Measurements from ENCODE around the gene CEACAM7. TPM values are rescaled to one million over a fixed set of nuclear protein-coding genes. Genes with fewer than 3 reads are reported as not detected.

Gene CEACAM7
- total and polyA plus RNA-seq, 2 donors from 2014 or later: 0.16 TPM; not detected in 1

GRCh38 chr19:41626877-41627276 lies 61.2 kb downstream of the CEACAM7 start, which contains the start of gene CEACAM4:
Gene CEACAM4, minus strand, starts transcription at chr19:41627074. Its CDS starts 111 bp downstream, at chr19:41626963.
- no peak for TF ChIP-seq CTCF (IDR thresholded peaks at IDR 0.05; ENCODE audit: borderline replicate concordance, extremely low read depth, insufficient read depth)
- Histone ChIP-seq H3K9me3 (ENCODE audit: control insufficient read depth in 2 of 3, insufficient read depth in 1 of 3, low read length in 3 of 3) (peaks cover 0 to 3% (median 0%) of the 10 kb centered on the region in 3 donors), H3K4me3 (ENCODE audit: low read length in 3 of 3) (no peak within 1 kb of the TSS), H3K27ac (ENCODE audit: low read depth in 2 of 2, low read length in 2 of 2) (no peak within 1 kb of the TSS), H3K4me1 (ENCODE audit: control insufficient read depth in 2 of 3, insufficient read depth in 2 of 3, low read depth in 1 of 3, low read length in 3 of 3) (no peaks in the 10 kb centered on the region), H3K27me3 (ENCODE audit: control insufficient read depth, insufficient read depth, low read length) (no peaks in the 10 kb centered on the region), H3K9ac (ENCODE audit: low read length in 3 of 3) (no peak within 1 kb of the TSS), H3K36me3 (ENCODE audit: control insufficient read depth in 2 of 3, insufficient read depth in 3 of 3, low read length in 3 of 3) (no peaks in the 10 kb centered on the region)
- FAIRE-seq (no peak), DNase-seq (no peak)
- intact Hi-C loops (cut with DNase I): no loop called here

- Histone ChIP-seq H3K36me3 (ENCODE audit: control insufficient read depth in 2 of 3, insufficient read depth in 3 of 3, low read length in 3 of 3) (no peaks in the 10 kb centered on the region), H3K27ac (ENCODE audit: low read depth in 2 of 2, low read length in 2 of 2) (no peak overlapping the region), H3K9me3 (ENCODE audit: control insufficient read depth in 2 of 3, insufficient read depth in 1 of 3, low read length in 3 of 3) (peaks cover 0 to under 1% (median 0%) of the 10 kb centered on the region in 3 donors), H3K4me1 (ENCODE audit: control insufficient read depth in 2 of 3, insufficient read depth in 2 of 3, low read depth in 1 of 3, low read length in 3 of 3) (no peaks in the 10 kb centered on the region), H3K9ac (ENCODE audit: low read length in 3 of 3) (no peak overlapping the region), H3K4me3 (ENCODE audit: low read length in 3 of 3) (no peak overlapping the region), H3K27me3 (ENCODE audit: control insufficient read depth, insufficient read depth, low read length) (no peaks in the 10 kb centered on the region)
- FAIRE-seq: no peak
- intact Hi-C loops (cut with DNase I): no loop called here
- TF ChIP-seq CTCF (IDR thresholded peaks at IDR 0.05; ENCODE audit: borderline replicate concordance, extremely low read depth, insufficient read depth): no peak
- DNase-seq: no peak
These were observed 61.8 kb downstream of the CEACAM7 start for GRCh38 chr19:41626278-41626677.

GRCh38 chr19:41624937-41625336 lies 63.1 kb downstream of the CEACAM7 start:
- H3K36me3 ChIP-seq (ENCODE audit: control insufficient read depth in 2 of 3, insufficient read depth in 3 of 3, low read length in 3 of 3): no peaks in the 10 kb centered on the region
- no peak overlapping the region for H3K27ac ChIP-seq (ENCODE audit: low read depth in 2 of 2, low read length in 2 of 2)
- intact Hi-C loops (cut with DNase I): no loop called here
- TF ChIP-seq CTCF (IDR thresholded peaks at IDR 0.05; ENCODE audit: borderline replicate concordance, extremely low read depth, insufficient read depth): no peak
- no peak overlapping the region for H3K4me3 ChIP-seq (ENCODE audit: low read length in 3 of 3)
- H3K27me3 ChIP-seq (ENCODE audit: control insufficient read depth, insufficient read depth, low read length): no peaks in the 10 kb centered on the region
- FAIRE-seq (no peak), DNase-seq (no peak)
- H3K4me1 ChIP-seq (ENCODE audit: control insufficient read depth in 2 of 3, insufficient read depth in 2 of 3, low read depth in 1 of 3, low read length in 3 of 3): no peaks in the 10 kb centered on the region
- H3K9ac ChIP-seq (ENCODE audit: low read length in 3 of 3): no peak overlapping the region
- no peaks in the 10 kb centered on the region for H3K9me3 ChIP-seq (ENCODE audit: control insufficient read depth in 2 of 3, insufficient read depth in 1 of 3, low read length in 3 of 3)

- Histone ChIP-seq H3K9ac (ENCODE audit: low read length in 3 of 3) (no peak overlapping the region), H3K27ac (ENCODE audit: low read depth in 2 of 2, low read length in 2 of 2) (no peak overlapping the region), H3K36me3 (ENCODE audit: control insufficient read depth in 2 of 3, insufficient read depth in 3 of 3, low read length in 3 of 3) (no peaks in the 10 kb centered on the region), H3K27me3 (ENCODE audit: control insufficient read depth, insufficient read depth, low read length) (no peaks in the 10 kb centered on the region), H3K9me3 (ENCODE audit: control insufficient read depth in 2 of 3, insufficient read depth in 1 of 3, low read length in 3 of 3) (no peaks in the 10 kb centered on the region), H3K4me1 (ENCODE audit: control insufficient read depth in 2 of 3, insufficient read depth in 2 of 3, low read depth in 1 of 3, low read length in 3 of 3) (no peaks in the 10 kb centered on the region), H3K4me3 (ENCODE audit: low read length in 3 of 3) (no peak overlapping the region)
- intact Hi-C loops (cut with DNase I): no loop called here
- DNase-seq: no peak
- no peak for TF ChIP-seq CTCF (IDR thresholded peaks at IDR 0.05; ENCODE audit: borderline replicate concordance, extremely low read depth, insufficient read depth)
- FAIRE-seq: no peak
These were observed 63.6 kb downstream of the CEACAM7 start for GRCh38 chr19:41624515-41624914.
